Erythroblast (primary cell): Measurements from ENCODE around the gene SNTB2.

ENCODE experiments used
- GATA1 ChIP-seq: IDR thresholded peaks from 2 replicates; pipeline ENCODE4 v1.6.1; 2011; ENCODE audit warnings: low read depth, mild to moderate bottlenecking, control low read depth, low read length, moderate library complexity
- POLR2A ChIP-seq: IDR thresholded peaks from 2 replicates; pipeline ENCODE4 v1.6.1; 2011; ENCODE audit warnings: mild to moderate bottlenecking, low read length

- no peak for TF ChIP-seq POLR2A
- no peak for TF ChIP-seq GATA1
Measured at GRCh38 chr16:69225121-69225520, 38.2 kb downstream of the SNTB2 start.
